GM12892 (cell line): Measurements from ENCODE around the gene GIGYF2.

Experiments
- DNase-seq: peaks from one replicate; pipeline ENCODE4 v3.0.0; 2011; ENCODE audit not compliant: insufficient read length
- FAIRE-seq: peaks from 2 replicates; lab custom pipeline; 2011; peaks lifted over from hg19 to GRCh38; lab: Jason Lieb, UNC
- POLR2A ChIP-seq: IDR thresholded peaks from 2 replicates; pipeline ENCODE4 v1.6.1; 2011; ENCODE audit warnings: low read depth, low read length, control low read depth
- POLR2AphosphoS5 ChIP-seq: IDR thresholded peaks from 2 replicates; pipeline ENCODE4 v1.6.1; 2011; ENCODE audit warnings: low read depth, low read length, control low read depth
- TAF1 ChIP-seq: IDR thresholded peaks from 2 replicates; pipeline ENCODE4 v1.6.1; 2011; ENCODE audit warnings: low read depth, mild to moderate bottlenecking, control low read depth, low read length, borderline replicate concordance

GIGYF2 gene

GRCh38 chr2:232860593-232861241, 163.6 kb downstream of the GIGYF2 start:
- no peak for TF ChIP-seq TAF1
- TF ChIP-seq POLR2AphosphoS5, result no peak
- no peak for TF ChIP-seq POLR2A
- DNase-seq, result no peak

GRCh38 chr2:232861353-232861752, 164.2 kb downstream of the GIGYF2 start:
- TF ChIP-seq POLR2AphosphoS5 (no peak), POLR2A (no peak), TAF1 (no peak)
- DNase-seq (no peak), FAIRE-seq (no peak)

More at GRCh38 chr2:232860593-232861241, 163.6 kb downstream of the GIGYF2 start:
- FAIRE-seq, result no peak

- no peak for FAIRE-seq
- no peak for DNase-seq
- TF ChIP-seq TAF1 (no peak), POLR2AphosphoS5 (no peak), POLR2A (no peak)
Observed at GRCh38 chr2:232863996-232864395, 166.9 kb downstream of the GIGYF2 start.

DNA sequence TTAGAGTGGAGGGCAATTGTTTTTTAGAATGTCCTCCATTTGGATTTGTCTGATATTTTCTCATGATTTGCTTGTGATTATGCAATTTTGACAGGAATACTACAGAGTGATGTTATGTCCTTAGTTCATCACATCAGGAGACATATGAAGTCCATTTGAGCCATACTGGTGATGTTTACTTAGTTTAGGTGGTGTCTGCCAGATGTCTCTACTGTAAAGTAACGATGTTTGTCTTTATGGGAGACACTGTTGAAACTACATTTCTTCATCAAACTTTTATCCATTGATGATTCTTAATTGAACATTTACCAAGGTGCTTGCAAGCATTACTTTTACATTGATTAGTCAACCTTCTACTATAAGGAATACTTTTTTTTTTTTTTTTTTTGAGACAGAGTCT, 168.0 kb downstream of the GIGYF2 start:
- no peak for FAIRE-seq
- TF ChIP-seq POLR2A (no peak), TAF1 (no peak), POLR2AphosphoS5 (no peak)

GRCh38 chr2:232866104-232866503, 169.0 kb downstream of the GIGYF2 start:
- no peak for FAIRE-seq
- DNase-seq, result no peak
- no peak for TF ChIP-seq POLR2A
- no peak for TF ChIP-seq POLR2AphosphoS5
- TF ChIP-seq TAF1, result no peak

More for the DNA sequence above, 168.0 kb downstream of the GIGYF2 start:
- DNase-seq, result no peak

- FAIRE-seq, result no peak
- no peak for DNase-seq
- TF ChIP-seq POLR2AphosphoS5 (no peak), POLR2A (no peak), TAF1 (no peak)
Observed at GRCh38 chr2:232869138-232870017, 172.2 kb downstream of the GIGYF2 start.

- no peak for DNase-seq
- FAIRE-seq, result no peak
- TF ChIP-seq TAF1, result no peak
- TF ChIP-seq POLR2AphosphoS5, result no peak
- TF ChIP-seq POLR2A, result no peak
Observed at GRCh38 chr2:232870018-232870765, 173.1 kb downstream of the GIGYF2 start, which contains the start of gene SNORC. Gene SNORC (plus strand): TSS chr2:232870264. CDS start chr2:232870342, 78 bp downstream.

DNA sequence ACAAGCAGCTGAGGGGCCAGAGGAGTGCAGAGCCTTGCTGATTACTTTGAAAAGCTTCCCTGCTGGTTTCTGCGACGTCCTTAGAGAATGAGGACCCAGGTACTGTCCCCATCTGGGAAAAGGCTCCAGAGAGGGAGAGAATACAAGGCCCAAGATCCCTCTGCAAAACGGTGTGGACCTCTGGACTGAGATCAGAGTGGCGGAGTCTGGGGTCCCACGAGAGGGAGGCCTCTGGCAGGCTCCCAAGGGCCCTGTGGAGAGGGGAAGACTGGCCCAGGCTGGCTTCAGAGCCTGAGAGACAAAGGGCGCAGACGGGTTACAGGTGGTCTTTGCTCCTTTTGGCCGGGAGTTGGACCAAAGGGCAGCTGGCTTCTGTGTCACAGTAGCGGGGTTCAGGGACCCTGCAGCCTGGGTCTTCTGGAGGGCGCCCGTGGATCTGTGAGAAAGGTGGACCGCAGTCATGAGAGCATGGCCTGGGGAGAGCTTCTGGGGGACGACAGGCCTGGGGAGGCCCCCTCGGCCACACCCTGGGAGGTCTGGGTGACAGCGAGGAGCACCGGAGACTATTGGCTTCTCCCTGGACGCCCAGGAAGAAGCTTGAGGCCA, 173.7 kb downstream of the GIGYF2 start:
- no peak for FAIRE-seq
- TF ChIP-seq POLR2A, result no peak
- TF ChIP-seq POLR2AphosphoS5, result no peak
- TF ChIP-seq TAF1, result no peak

GRCh38 chr2:232871418-232871834, 174.3 kb downstream of the GIGYF2 start:
- no peak for FAIRE-seq
- TF ChIP-seq POLR2A (no peak), POLR2AphosphoS5 (no peak), TAF1 (no peak)
- no peak for DNase-seq

More for the DNA sequence above, 173.7 kb downstream of the GIGYF2 start:
- no peak for DNase-seq

DNA sequence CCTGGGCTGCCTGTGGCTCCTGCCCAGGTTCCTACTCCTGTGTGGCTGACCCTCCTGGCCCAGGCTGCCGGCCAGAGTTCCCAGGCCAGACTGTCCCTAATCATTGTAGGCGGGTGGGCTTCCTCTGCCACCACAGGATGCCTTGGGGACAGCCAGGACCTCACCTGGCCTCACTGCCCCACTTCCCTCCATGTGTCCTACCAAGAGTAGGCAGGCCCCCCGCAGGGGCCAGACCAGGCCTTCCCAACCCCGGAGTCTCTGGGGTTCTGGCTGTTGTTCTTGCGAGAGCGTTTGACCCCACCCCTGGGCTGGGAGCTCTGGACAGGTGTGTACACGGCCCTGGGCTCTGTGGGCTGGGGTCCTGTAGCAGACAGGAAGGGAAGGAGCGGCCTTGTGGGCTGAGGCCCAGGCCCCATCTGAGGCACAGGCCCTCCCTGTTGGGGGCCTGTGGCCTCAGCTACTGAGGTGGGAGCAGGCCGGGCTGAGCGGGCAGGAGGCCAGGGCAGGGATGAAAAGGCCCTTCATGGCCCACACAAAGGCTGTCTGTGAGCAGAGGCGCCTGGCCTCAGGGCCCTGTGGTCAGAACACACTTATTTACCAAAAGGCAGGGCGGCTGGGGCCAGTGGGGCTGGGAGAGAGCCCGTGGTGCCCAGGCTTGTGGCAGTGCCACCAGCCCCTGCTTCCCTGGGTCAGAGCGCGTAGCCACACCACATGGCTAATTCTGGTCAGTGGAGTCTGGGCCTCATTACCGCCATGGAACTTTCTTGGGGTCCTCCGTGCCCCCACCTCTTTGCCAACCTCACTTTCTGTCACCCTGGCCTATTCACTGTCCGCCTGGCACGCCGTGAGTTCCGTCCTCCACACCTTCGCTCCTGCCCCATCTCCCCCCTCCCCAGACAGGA, 175.0 kb downstream of the GIGYF2 start:
- FAIRE-seq (no peak), DNase-seq (no peak)
- no peak for TF ChIP-seq POLR2A
- no peak for TF ChIP-seq TAF1

DNA sequence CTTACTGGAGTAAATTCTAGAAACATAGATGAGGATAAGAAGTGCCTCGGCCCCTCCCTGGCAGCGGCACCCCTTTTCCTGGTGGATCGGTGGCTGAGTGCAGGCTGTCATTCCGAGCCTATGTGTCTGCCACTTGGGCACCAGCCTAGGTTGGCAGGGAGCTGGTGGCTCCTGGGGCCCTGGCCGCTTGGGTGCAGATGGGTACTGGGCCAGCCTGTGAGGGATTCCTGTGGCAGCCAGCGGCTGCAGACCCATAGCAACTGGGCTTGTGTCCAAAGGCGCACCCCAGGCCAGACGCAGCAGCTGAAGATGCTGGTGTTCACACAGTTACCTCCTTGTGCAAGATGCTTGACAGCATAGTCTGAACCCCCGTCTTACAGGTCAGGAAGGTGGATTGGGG, 175.7 kb downstream of the GIGYF2 start:
- DNase-seq (no peak), FAIRE-seq (no peak)
- no peak for TF ChIP-seq TAF1
- no peak for TF ChIP-seq POLR2AphosphoS5
- no peak for TF ChIP-seq POLR2A
